GM12878 (cell line): Measurements from ENCODE around the gene VEGFB. TPM values are rescaled to one million over a fixed set of nuclear protein-coding genes. Genes with fewer than 3 reads are reported as not detected.

Experiments
- ATF3 ChIP-seq: IDR thresholded peaks from 2 replicates; pipeline ENCODE4 v1.6.1; 2011; ENCODE audit warnings: low read depth, mild to moderate bottlenecking, low read length, moderate library complexity, borderline replicate concordance; ENCODE audit errors: extremely low read depth
- ATF7 ChIP-seq: fragments of 450-650 bp; IDR thresholded peaks from 2 replicates; pipeline ENCODE4 v1.6.1; 2016; ENCODE audit warnings: low read depth, mild to moderate bottlenecking
- CBX5 ChIP-seq: sonication (generic); IDR thresholded peaks from 2 replicates; pipeline ENCODE4 v1.6.1; 2016; ENCODE audit warnings: low read depth, moderate library complexity, mild to moderate bottlenecking, inconsistent platforms
- E2F4 ChIP-seq: IDR thresholded peaks from 2 replicates; pipeline ENCODE4 v1.6.1; 2012; ENCODE audit warnings: low read depth, low read length, improper control_type of control experiment
- IRF4 ChIP-seq: IDR thresholded peaks from 2 replicates; pipeline ENCODE4 v1.6.1; 2011; ENCODE audit warnings: low read depth, low read length
- MTA3 ChIP-seq: IDR thresholded peaks from 2 replicates; pipeline ENCODE4 v1.6.1; 2012; ENCODE audit warnings: low read length, inconsistent platforms, borderline replicate concordance
- NFXL1 ChIP-seq: fragments of 450-650 bp; IDR thresholded peaks from 2 replicates; pipeline ENCODE4 v1.6.1; 2017; ENCODE audit warnings: antibody characterized with exemption, mild to moderate bottlenecking, borderline replicate concordance
- NR2C2 ChIP-seq: IDR thresholded peaks from 2 replicates; pipeline ENCODE4 v1.6.1; 2011; ENCODE audit warnings: borderline replicate concordance, low read depth; ENCODE audit not compliant: control insufficient read depth, insufficient read length
- PRDM15 ChIP-seq: fragments of 450-650 bp; formaldehyde crosslinking; IDR thresholded peaks from 2 replicates; pipeline ENCODE4 v1.4.0; 2020; ENCODE audit warnings: mild to moderate bottlenecking, moderate library complexity
- RUNX3 ChIP-seq: IDR thresholded peaks from 2 replicates; pipeline ENCODE4 v1.6.1; 2012; ENCODE audit warnings: low read length, inconsistent platforms
- SMARCA5 ChIP-seq: fragments of 450-650 bp; IDR thresholded peaks from 2 replicates; pipeline ENCODE4 v1.6.1; 2017; ENCODE audit warnings: mild to moderate bottlenecking
- STAT3 ChIP-seq: IDR thresholded peaks from 2 replicates; pipeline ENCODE4 v1.6.1; 2011; ENCODE audit warnings: low read depth, low read length, improper control_type of control experiment
- WRNIP1 ChIP-seq: IDR thresholded peaks from 2 replicates; pipeline ENCODE4 v1.6.1; 2011; ENCODE audit warnings: low read depth, low read length, improper control_type of control experiment, borderline replicate concordance
- YBX1 ChIP-seq: fragments of 450-650 bp; IDR thresholded peaks from 2 replicates; pipeline ENCODE4 v1.6.1; 2016; ENCODE audit warnings: antibody characterized with exemption
- ZBED1 ChIP-seq: IDR thresholded peaks from 2 replicates; pipeline ENCODE4 v1.6.1; 2016; ENCODE audit warnings: borderline replicate concordance
- ZNF207 ChIP-seq: fragments of 450-650 bp; IDR thresholded peaks from 2 replicates; pipeline ENCODE4 v1.6.1; 2014; ENCODE audit warnings: antibody characterized with exemption, mild to moderate bottlenecking, borderline replicate concordance
- ZNF24 ChIP-seq: fragments of 450-650 bp; IDR thresholded peaks from 2 replicates; pipeline ENCODE4 v1.6.1; 2017; ENCODE audit warnings: antibody characterized with exemption, mild to moderate bottlenecking
- ZNF622 ChIP-seq: fragments of 450-650 bp; IDR thresholded peaks from 2 replicates; pipeline ENCODE4 v1.6.1; 2017; ENCODE audit warnings: mild to moderate bottlenecking, inconsistent platforms
- polyA plus RNA-seq, 11 experiments: library from polyadenylated mRNA; depleted of rRNA in 4 of 11; unstranded in 6 of 11; stranded (reverse) in 5 of 11; fragments of >200 nt; fragmentation: Nextera tagmentation in 4 of 11; fragmentation: Illumina TruSeq in 1 of 11; extraction: Ambion mirVana in 4 of 11; extraction: Trizol in 1 of 11; gene quantifications; 1 replicate in 1 of 11; 2 replicates in 10 of 11; pipeline versions ENCODE4 v1.2.1 to v1.2.3, GENCODE V29; 2011 to 2016; ENCODE audit warnings: inconsistent platforms in 2 of 11, missing spikeins in 2 of 11, low read depth in 1 of 11
- total RNA-seq, 4 experiments: library from RNA; depleted of rRNA in 3 of 4; stranded (reverse); fragments of >200 nt in 3 of 4; fragmentation: Illumina TruSeq in 1 of 4; extraction: Trizol in 1 of 4; gene quantifications; 2 replicates each; pipeline versions ENCODE4 v1.2.1 to v1.2.3, GENCODE V29; 2013 to 2021
- TF ChIP-seq, protein P1 (sequence below): fragments of 450-650 bp; IDR thresholded peaks from 2 replicates; pipeline ENCODE4 v1.6.1; 2018; ENCODE audit warnings: mild to moderate bottlenecking, low read depth, moderate library complexity; ENCODE audit not compliant: partially characterized antibody

Gene VEGFB
- total and polyA plus RNA-seq, 10 of the 15 experiments (the other 5 are each of a cell fraction or from before 2014, with no cell fraction given) = 7.0 to 75.8 (median 20.3) TPM

DNA sequence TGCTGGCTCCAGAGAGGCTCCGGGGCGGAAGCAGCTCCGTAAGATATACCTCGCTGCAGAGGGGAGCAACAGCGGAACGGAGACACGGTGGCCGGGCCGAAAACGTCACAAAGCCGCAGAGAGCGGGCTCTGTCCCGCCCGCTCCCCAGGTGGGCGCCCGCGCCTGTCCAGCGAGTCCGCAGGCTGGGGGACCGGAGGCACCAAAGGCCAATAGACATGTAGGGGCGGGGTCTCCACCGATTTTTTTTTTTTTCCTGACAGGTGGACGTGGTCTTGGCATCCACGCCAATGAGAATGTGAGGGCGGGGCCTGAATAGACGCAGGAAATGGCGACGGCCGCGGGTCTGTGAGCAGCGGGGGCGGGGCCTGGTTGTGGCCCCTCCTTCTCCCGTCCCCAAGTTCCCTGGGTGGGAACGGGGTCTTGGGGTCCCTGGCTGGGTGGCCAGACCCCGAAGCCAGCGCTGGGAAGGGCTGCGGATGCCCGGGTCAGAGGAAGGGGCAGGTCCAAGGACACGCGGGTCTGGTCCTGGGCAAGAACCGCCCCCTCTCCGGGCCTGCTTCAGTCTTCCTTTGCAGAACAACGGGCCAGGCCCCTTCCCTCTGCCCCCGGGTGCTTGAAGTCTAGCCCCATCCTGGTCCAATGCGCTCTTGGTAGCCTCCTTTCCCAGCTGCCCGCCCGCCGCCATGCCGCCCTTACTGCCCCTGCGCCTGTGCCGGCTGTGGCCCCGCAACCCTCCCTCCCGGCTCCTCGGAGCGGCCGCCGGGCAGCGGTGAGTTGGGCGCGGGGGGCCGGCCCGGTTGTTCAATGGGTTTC, 4.0 kb upstream of the VEGFB start, which contains the start of gene DNAJC4 (continued):
- no peak for TF ChIP-seq PRDM15 (CRISPR knock-in tag)
- TF ChIP-seq E2F4 = no peak
- TF ChIP-seq STAT3 = no peak
- TF ChIP-seq SMARCA5 = 0 out of 2 replicates have a peak, but pooled peaks have one; percentile 27
- no peak for TF ChIP-seq ZNF622
- TF ChIP-seq ZNF24 = no peak
- peak; percentile 50; the same call in 1 of the 2 replicates for TF ChIP-seq ZNF207
- TF ChIP-seq ATF7 = 0 out of 2 replicates have a peak, but pooled peaks have one; percentile 20
- TF ChIP-seq WRNIP1 = no peak
- TF ChIP-seq YBX1 = no peak
- TF ChIP-seq MTA3 = no peak
- no peak for TF ChIP-seq NR2C2
- TF ChIP-seq IRF4 = no peak
- TF ChIP-seq CBX5 = no peak
- no peak for TF ChIP-seq ZBED1
- TF ChIP-seq NFXL1 = no peak
- peak; percentile 65 for TF ChIP-seq RUNX3
- no peak for TF ChIP-seq ATF3
- TF ChIP-seq, protein P1, sequence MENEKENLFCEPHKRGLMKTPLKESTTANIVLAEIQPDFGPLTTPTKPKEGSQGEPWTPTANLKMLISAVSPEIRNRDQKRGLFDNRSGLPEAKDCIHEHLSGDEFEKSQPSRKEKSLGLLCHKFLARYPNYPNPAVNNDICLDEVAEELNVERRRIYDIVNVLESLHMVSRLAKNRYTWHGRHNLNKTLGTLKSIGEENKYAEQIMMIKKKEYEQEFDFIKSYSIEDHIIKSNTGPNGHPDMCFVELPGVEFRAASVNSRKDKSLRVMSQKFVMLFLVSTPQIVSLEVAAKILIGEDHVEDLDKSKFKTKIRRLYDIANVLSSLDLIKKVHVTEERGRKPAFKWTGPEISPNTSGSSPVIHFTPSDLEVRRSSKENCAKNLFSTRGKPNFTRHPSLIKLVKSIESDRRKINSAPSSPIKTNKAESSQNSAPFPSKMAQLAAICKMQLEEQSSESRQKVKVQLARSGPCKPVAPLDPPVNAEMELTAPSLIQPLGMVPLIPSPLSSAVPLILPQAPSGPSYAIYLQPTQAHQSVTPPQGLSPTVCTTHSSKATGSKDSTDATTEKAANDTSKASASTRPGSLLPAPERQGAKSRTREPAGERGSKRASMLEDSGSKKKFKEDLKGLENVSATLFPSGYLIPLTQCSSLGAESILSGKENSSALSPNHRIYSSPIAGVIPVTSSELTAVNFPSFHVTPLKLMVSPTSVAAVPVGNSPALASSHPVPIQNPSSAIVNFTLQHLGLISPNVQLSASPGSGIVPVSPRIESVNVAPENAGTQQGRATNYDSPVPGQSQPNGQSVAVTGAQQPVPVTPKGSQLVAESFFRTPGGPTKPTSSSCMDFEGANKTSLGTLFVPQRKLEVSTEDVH = no peak
